RWPE2 (cell line): ENCODE data around the gene NPW.

Source experiments
- ATAC-seq: fragments of 200-7000 bp; cut with Tn5 transposase; 3 replicates; pipeline ENCODE4 v1.9.1; 2021; ENCODE audit warnings: low read depth
- DNase-seq: peaks from one replicate; pipeline ENCODE4 v3.0.0-alpha.2; 2020; ENCODE audit warnings: low spot score
- H3K27ac ChIP-seq: fragments of 450-650 bp; 2 replicates; pipeline ENCODE4 v1.5.1; 2017; ENCODE audit warnings: mild to moderate bottlenecking; ENCODE audit not compliant: poor library complexity, severe bottlenecking
- H3K27me3 ChIP-seq: fragments of 250-450 bp; sonication (Bioruptor Pico); 2 replicates; pipeline ENCODE4 v1.5.1; 2021; ENCODE audit warnings: mild to moderate bottlenecking, moderate library complexity; ENCODE audit not compliant: insufficient read depth, poor library complexity, severe bottlenecking
- H3K36me3 ChIP-seq: fragments of 250-450 bp; sonication (Bioruptor Pico); 2 replicates; pipeline ENCODE4 v1.5.1; 2020; ENCODE audit warnings: low read depth, mild to moderate bottlenecking, moderate library complexity
- H3K4me1 ChIP-seq: fragments of 250-450 bp; sonication (Bioruptor Pico); 2 replicates; pipeline ENCODE4 v1.5.1; 2021; ENCODE audit warnings: mild to moderate bottlenecking, moderate library complexity; ENCODE audit not compliant: insufficient read depth, poor library complexity, severe bottlenecking
- H3K4me3 ChIP-seq: fragments of 250-450 bp; sonication (Bioruptor Pico); 2 replicates; pipeline ENCODE4 v1.5.1; 2021; ENCODE audit warnings: mild to moderate bottlenecking, moderate library complexity; ENCODE audit not compliant: severe bottlenecking
- H3K9me3 ChIP-seq: fragments of 250-450 bp; sonication (Bioruptor Pico); 2 replicates; pipeline ENCODE4 v1.5.1; 2021; ENCODE audit warnings: mild to moderate bottlenecking, moderate library complexity; ENCODE audit not compliant: severe bottlenecking
- CTCF ChIP-seq: fragments of 450-650 bp; IDR thresholded peaks from one replicate; pipeline ENCODE4 v1.5.1; 2017; ENCODE audit warnings: mild to moderate bottlenecking, moderate library complexity; ENCODE audit not compliant: poor library complexity, severe bottlenecking

Gene NPW

GRCh38 chr16:1974157-1975070 is 45.2 kb upstream of the NPW start:
- no peak for TF ChIP-seq CTCF
- H3K36me3 ChIP-seq = peaks cover 31% of the 10 kb centered on the region
- no peaks in the 10 kb centered on the region for H3K4me1 ChIP-seq
- H3K9me3 ChIP-seq = no peaks in the 10 kb centered on the region
- DNase-seq = no peak
- H3K4me3 ChIP-seq = no peak overlapping the region
- ATAC-seq = no peak
- no peak overlapping the region for H3K27ac ChIP-seq
- no peaks in the 10 kb centered on the region for H3K27me3 ChIP-seq

- Histone ChIP-seq H3K36me3 (peaks cover 31% of the 10 kb centered on the region), H3K4me3 (no peak overlapping the region), H3K27me3 (no peaks in the 10 kb centered on the region), H3K4me1 (no peaks in the 10 kb centered on the region), H3K9me3 (no peaks in the 10 kb centered on the region), H3K27ac (no peak overlapping the region)
- no peak for TF ChIP-seq CTCF
- no peak for ATAC-seq
- no peak for DNase-seq
Observed at GRCh38 chr16:1975432-1976215, 44.0 kb upstream of the NPW start.

- ATAC-seq (no peak), DNase-seq (no peak)
- no peaks in the 10 kb centered on the region for H3K4me1 ChIP-seq
- no peak overlapping the region for H3K27ac ChIP-seq
- no peak overlapping the region for H3K4me3 ChIP-seq
- no peak for TF ChIP-seq CTCF
- no peaks in the 10 kb centered on the region for H3K9me3 ChIP-seq
- no peaks in the 10 kb centered on the region for H3K27me3 ChIP-seq
- peaks cover 31% of the 10 kb centered on the region for H3K36me3 ChIP-seq
Observed at GRCh38 chr16:1976216-1976520, 43.4 kb upstream of the NPW start.

- Histone ChIP-seq H3K9me3 (no peaks in the 10 kb centered on the region), H3K27ac (no peak overlapping the region), H3K4me3 (no peak overlapping the region), H3K4me1 (no peaks in the 10 kb centered on the region), H3K27me3 (no peaks in the 10 kb centered on the region), H3K36me3 (peaks cover 31% of the 10 kb centered on the region)
- ATAC-seq (no peak), DNase-seq (no peak)
- no peak for TF ChIP-seq CTCF
Observed at GRCh38 chr16:1976951-1977874, 42.4 kb upstream of the NPW start.
